M059J (cell line): Measurements from ENCODE around the gene TACC2. TPM values are rescaled to one million over a fixed set of nuclear protein-coding genes. Genes with fewer than 3 reads are reported as not detected.
"Not testable (repeated sequence)": the region's sequence is repeated elsewhere in the genome, so short reads cannot be mapped to it uniquely, and the experiment has no call there.

ENCODE experiments used
- DNase-seq: peaks from one replicate; pipeline ENCODE4 v3.0.0-alpha.2; 2012; ENCODE audit warnings: low read depth
- total RNA-seq: library from RNA; depleted of rRNA; stranded (reverse); fragments of >200 nt; shearing (Covaris generic); gene quantifications from 2 replicates; pipeline ENCODE4 v1.2.3, GENCODE V29; 2014

The TACC2 gene
- total RNA-seq, 1 experiment from 2014 or later = 7.8 TPM

GRCh38 chr10:122089311-122090017 is 100.5 kb downstream of the TACC2 start:
- DNase-seq = no peak

GRCh38 chr10:122091722-122092121 is 102.8 kb downstream of the TACC2 start:
- DNase-seq = no peak

- DNase-seq = no peak
These were observed 104.1 kb downstream of the TACC2 start for GRCh38 chr10:122093076-122093475.

- not testable (repeated sequence) for DNase-seq
These were observed 107.2 kb downstream of the TACC2 start for GRCh38 chr10:122096181-122096580.

GRCh38 chr10:122096705-122097104 is 107.7 kb downstream of the TACC2 start:
- peak; percentile 23 for DNase-seq

- DNase-seq = no peak
These were observed 109.0 kb downstream of the TACC2 start for GRCh38 chr10:122097935-122098334.

GRCh38 chr10:122098924-122099323 is 110.0 kb downstream of the TACC2 start:
- no peak for DNase-seq

- DNase-seq = no peak
These were observed 110.6 kb downstream of the TACC2 start for GRCh38 chr10:122099562-122099961.

GRCh38 chr10:122102146-122102868 is 113.3 kb downstream of the TACC2 start:
- DNase-seq = no peak

- no peak for DNase-seq
These were observed 114.0 kb downstream of the TACC2 start for GRCh38 chr10:122102869-122103525.

GRCh38 chr10:122103592-122103991 is 114.6 kb downstream of the TACC2 start:
- no peak for DNase-seq

GRCh38 chr10:122108786-122109185 is 119.8 kb downstream of the TACC2 start:
- DNase-seq = not testable (repeated sequence)

GRCh38 chr10:122112021-122112616 is 123.2 kb downstream of the TACC2 start:
- DNase-seq = no peak

- DNase-seq = peak; percentile 95
These were observed 123.7 kb downstream of the TACC2 start for GRCh38 chr10:122112625-122113160.

GRCh38 chr10:122113161-122113944 is 124.4 kb downstream of the TACC2 start:
- DNase-seq = peak; percentile 80

- DNase-seq = no peak
These were observed 125.2 kb downstream of the TACC2 start for GRCh38 chr10:122113945-122114747.

- DNase-seq = no peak
These were observed 126.9 kb downstream of the TACC2 start for GRCh38 chr10:122115874-122116273.

GRCh38 chr10:122116331-122116730 is 127.4 kb downstream of the TACC2 start:
- peak; percentile 46 for DNase-seq

- DNase-seq = peak; percentile 28
These were observed 128.5 kb downstream of the TACC2 start for GRCh38 chr10:122117475-122117874.

- no peak for DNase-seq
These were observed 131.2 kb downstream of the TACC2 start for GRCh38 chr10:122120008-122120744.
